Measurements from ENCODE around the gene EFCAB6. TPM values are rescaled to one million over a fixed set of nuclear protein-coding genes. Genes with fewer than 3 reads are reported as not detected.

Gene EFCAB6
- total and polyA plus RNA-seq, 3 donors from 2014 or later: 41.3 to 108 (median 81.5) TPM

- Histone ChIP-seq H3K9me3 (no peaks in the 10 kb centered on the region), H3K27me3 (no peaks in the 10 kb centered on the region), H3K36me3 (ENCODE audit: low read depth, missing control alignments) (no peaks in the 10 kb centered on the region), H3K27ac (no peak overlapping the region), H3K4me1 (no peaks in the 10 kb centered on the region), H3K4me3 (no peak overlapping the region)
- intact Hi-C loops (cut with DNase I; ENCODE audit: low total_unique reads): no loop called here
- TF ChIP-seq CTCF (IDR thresholded peaks at IDR 0.05) (no peak), POLR2A (IDR thresholded peaks at IDR 0.05) (no peak)
- whole genome bisulfite sequencing, 2 donors: 94 to 95% methylated on average over 2 of the region's 2 CpGs
- DNase-seq: no peak
Observed at GRCh38 chr22:43693249-43693648, 118.9 kb downstream of the EFCAB6 start.

GRCh38 chr22:43689356-43689755 lies 122.7 kb downstream of the EFCAB6 start:
- no peak overlapping the region for H3K4me3 ChIP-seq
- TF ChIP-seq POLR2A (IDR thresholded peaks at IDR 0.05) (no peak), CTCF (IDR thresholded peaks at IDR 0.05) (no peak)
- no peaks in the 10 kb centered on the region for H3K27me3 ChIP-seq
- intact Hi-C loops (cut with DNase I; ENCODE audit: low total_unique reads): no loop called here
- no peak overlapping the region for H3K27ac ChIP-seq
- no peaks in the 10 kb centered on the region for H3K36me3 ChIP-seq (ENCODE audit: low read depth, missing control alignments)
- no peaks in the 10 kb centered on the region for H3K4me1 ChIP-seq
- no peak for DNase-seq
- H3K9me3 ChIP-seq: no peaks in the 10 kb centered on the region
- 91 to 97% methylated on average over 6 of the region's 6 CpGs for WGBS, 2 donors

GRCh38 chr22:43682851-43683250 lies 129.3 kb downstream of the EFCAB6 start:
- Histone ChIP-seq H3K27ac (no peak overlapping the region), H3K4me1 (no peaks in the 10 kb centered on the region), H3K27me3 (no peaks in the 10 kb centered on the region), H3K9me3 (no peaks in the 10 kb centered on the region), H3K4me3 (no peak overlapping the region), H3K36me3 (ENCODE audit: low read depth, missing control alignments) (no peaks in the 10 kb centered on the region)
- DNase-seq: no peak
- TF ChIP-seq CTCF (IDR thresholded peaks at IDR 0.05): no peak
- TF ChIP-seq POLR2A (IDR thresholded peaks at IDR 0.05): no peak
- 81 to 100% methylated on average over 5 to 6 of the region's 6 CpGs for WGBS, 2 donors
- intact Hi-C loops (cut with DNase I; ENCODE audit: low total_unique reads): no loop called here

GRCh38 chr22:43681731-43682360 lies 130.3 kb downstream of the EFCAB6 start:
- DNase-seq: no peak
- TF ChIP-seq CTCF (IDR thresholded peaks at IDR 0.05) (no peak), POLR2A (IDR thresholded peaks at IDR 0.05) (no peak)
- H3K27ac ChIP-seq: no peak overlapping the region
- H3K27me3 ChIP-seq: no peaks in the 10 kb centered on the region
- 85 to 87% methylated on average over 6 of the region's 6 CpGs for WGBS, 2 donors
- intact Hi-C loops (cut with DNase I; ENCODE audit: low total_unique reads): no loop called here
- no peaks in the 10 kb centered on the region for H3K9me3 ChIP-seq
- H3K4me1 ChIP-seq: no peaks in the 10 kb centered on the region
- no peak overlapping the region for H3K4me3 ChIP-seq
- H3K36me3 ChIP-seq (ENCODE audit: low read depth, missing control alignments): no peaks in the 10 kb centered on the region

GRCh38 chr22:43670513-43670912 lies 141.6 kb downstream of the EFCAB6 start:
- TF ChIP-seq CTCF (IDR thresholded peaks at IDR 0.05) (no peak), POLR2A (IDR thresholded peaks at IDR 0.05) (no peak)
- H3K9me3 ChIP-seq: no peaks in the 10 kb centered on the region
- intact Hi-C loops (cut with DNase I; ENCODE audit: low total_unique reads): no loop called here
- no peaks in the 10 kb centered on the region for H3K36me3 ChIP-seq (ENCODE audit: low read depth, missing control alignments)
- no peaks in the 10 kb centered on the region for H3K27me3 ChIP-seq
- H3K27ac ChIP-seq: no peak overlapping the region
- no peaks in the 10 kb centered on the region for H3K4me1 ChIP-seq
- no peak for DNase-seq
- no peak overlapping the region for H3K4me3 ChIP-seq
- whole genome bisulfite sequencing, 2 donors: 60 to 75% methylated on average over 7 of the region's 7 CpGs
